Lower leg skin (tissue), 4 donors: ENCODE results near the gene TYMP. TPM values are rescaled to one million over a fixed set of nuclear protein-coding genes. Genes with fewer than 3 reads are reported as not detected.
A peak's percentile ranks its signal among the peaks of the same experiment; 100 is the strongest.

Experiments used
- DNase-seq, 2 donors: peaks; one replicate each; pipeline ENCODE4 v3.0.0-alpha.2; 2019; ENCODE audit warnings: low spot score in 2 of 2
- H3K4me3 ChIP-seq: fragments of 200-600 bp; sonication (generic); 2 replicates; pipeline ENCODE4 v1.5.1; 2017; ENCODE audit warnings: mild to moderate bottlenecking, low read depth; ENCODE audit not compliant: poor library complexity, severe bottlenecking
- POLR2A ChIP-seq, 2 donors: fragments of 450-650 bp; IDR thresholded peaks; one replicate each; pipeline ENCODE4 v1.6.1; 2016 to 2017; ENCODE audit warnings: antibody characterized with exemption in 2 of 2, mild to moderate bottlenecking in 1 of 2, moderate library complexity in 1 of 2
- WGBS, 2 donors: methylation state at CpG; one replicate each; pipeline ENCODE4 v1.1.5; 2018; 5-methylcytosine and 5-hydroxymethylcytosine counted together
- intact Hi-C: fragments of 100-400 bp; cut with DNase I; formaldehyde crosslinking; loops from one replicate; pipeline ENCODE4 v1.15.0; 2023; ENCODE audit warnings: low total_unique reads
- total RNA-seq, 4 donors: library from RNA; depleted of rRNA; stranded (reverse); fragments of >200 nt; gene quantifications; one replicate each; pipeline ENCODE4 v1.1.0, GENCODE V29; 2016
- TF ChIP-seq, protein P1 (sequence below), 3 donors: fragments of 450-650 bp; IDR thresholded peaks; one replicate each; pipeline ENCODE4 v1.5.1; 2016; ENCODE audit warnings: antibody characterized with exemption in 3 of 3, mild to moderate bottlenecking in 3 of 3, moderate library complexity in 2 of 3

Gene TYMP
- total RNA-seq, 4 donors from 2014 or later: 23.6 to 63.3 (median 33.5) TPM

DNA sequence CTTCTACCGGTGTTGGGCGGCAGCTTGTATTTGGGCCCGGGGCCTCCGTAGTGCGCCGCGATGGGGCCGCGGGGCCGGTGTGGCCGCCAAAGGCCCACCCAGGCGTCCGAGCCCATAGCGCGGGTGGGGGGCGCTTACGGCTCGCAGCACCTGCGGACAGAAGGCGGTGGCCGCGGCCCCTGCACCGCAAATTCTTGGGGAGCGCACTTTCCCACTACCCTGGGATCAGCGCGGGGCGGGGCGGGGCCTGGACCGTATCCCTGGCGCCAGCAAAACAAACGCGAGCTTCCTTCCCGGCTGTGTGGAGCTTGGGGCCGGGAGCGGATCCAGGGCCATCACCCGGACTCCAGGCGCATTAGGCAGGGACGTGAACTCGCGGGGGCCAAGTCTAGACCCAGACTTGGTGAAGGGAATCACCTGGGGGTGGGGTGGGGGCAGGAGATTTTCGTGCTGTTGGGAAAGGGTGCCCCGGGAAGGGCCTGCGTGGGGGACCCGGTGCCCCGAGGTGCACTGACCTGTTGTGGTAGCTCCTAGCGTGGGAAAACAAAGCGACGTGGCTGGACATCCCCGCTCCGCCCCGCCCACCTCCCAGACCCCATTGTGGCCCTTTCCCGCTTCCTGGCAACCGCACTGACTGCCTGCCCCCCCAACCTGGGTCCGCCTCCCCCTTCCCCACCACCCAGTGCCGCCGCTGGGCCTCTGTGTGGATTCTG is 2.3 kb upstream of the TYMP start:
- 6 to 13% methylated on average over 16 to 42 of the region's 56 CpGs for WGBS, 2 donors
- intact Hi-C loops: no loop called here
- H3K4me3 ChIP-seq: peak overlapping the region; percentile 61
- TF ChIP-seq POLR2A (IDR thresholded peaks at IDR 0.05): no peak
- TF ChIP-seq, protein P1, sequence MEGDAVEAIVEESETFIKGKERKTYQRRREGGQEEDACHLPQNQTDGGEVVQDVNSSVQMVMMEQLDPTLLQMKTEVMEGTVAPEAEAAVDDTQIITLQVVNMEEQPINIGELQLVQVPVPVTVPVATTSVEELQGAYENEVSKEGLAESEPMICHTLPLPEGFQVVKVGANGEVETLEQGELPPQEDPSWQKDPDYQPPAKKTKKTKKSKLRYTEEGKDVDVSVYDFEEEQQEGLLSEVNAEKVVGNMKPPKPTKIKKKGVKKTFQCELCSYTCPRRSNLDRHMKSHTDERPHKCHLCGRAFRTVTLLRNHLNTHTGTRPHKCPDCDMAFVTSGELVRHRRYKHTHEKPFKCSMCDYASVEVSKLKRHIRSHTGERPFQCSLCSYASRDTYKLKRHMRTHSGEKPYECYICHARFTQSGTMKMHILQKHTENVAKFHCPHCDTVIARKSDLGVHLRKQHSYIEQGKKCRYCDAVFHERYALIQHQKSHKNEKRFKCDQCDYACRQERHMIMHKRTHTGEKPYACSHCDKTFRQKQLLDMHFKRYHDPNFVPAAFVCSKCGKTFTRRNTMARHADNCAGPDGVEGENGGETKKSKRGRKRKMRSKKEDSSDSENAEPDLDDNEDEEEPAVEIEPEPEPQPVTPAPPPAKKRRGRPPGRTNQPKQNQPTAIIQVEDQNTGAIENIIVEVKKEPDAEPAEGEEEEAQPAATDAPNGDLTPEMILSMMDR (IDR thresholded peaks at IDR 0.05): no peak
- peak; percentile 76 to 97 for DNase-seq

DNA sequence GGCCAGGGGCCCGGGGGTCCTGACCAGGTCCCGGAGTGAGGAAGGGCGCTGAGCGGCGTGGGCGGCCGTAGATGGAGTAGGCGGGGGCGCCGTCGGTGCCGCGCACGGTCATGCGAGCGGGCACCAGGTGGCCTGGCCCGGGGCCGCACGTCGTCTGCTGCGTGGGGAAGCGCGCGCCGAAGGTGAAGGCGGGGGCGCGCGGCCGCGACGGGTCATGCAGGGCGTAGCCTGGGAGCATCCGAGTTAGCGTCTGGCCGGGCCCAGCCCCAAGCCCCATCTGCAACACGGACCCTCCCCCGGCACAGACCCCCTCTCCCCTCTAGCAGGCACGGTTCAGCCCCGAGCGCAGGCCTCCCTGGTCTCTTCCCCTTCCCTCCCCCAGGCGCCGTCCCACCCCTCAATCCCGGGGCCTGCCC is 1.7 kb upstream of the TYMP start:
- no peak for TF ChIP-seq POLR2A (IDR thresholded peaks at IDR 0.05)
- TF ChIP-seq, protein P1 (IDR thresholded peaks at IDR 0.05): no peak
- 0% methylated on average over 25 to 34 of the region's 44 CpGs for WGBS, 2 donors
- intact Hi-C loops: no loop called here
- H3K4me3 ChIP-seq: peak overlapping the region; percentile 61
- peak; percentile 56 to 94 for DNase-seq

DNA sequence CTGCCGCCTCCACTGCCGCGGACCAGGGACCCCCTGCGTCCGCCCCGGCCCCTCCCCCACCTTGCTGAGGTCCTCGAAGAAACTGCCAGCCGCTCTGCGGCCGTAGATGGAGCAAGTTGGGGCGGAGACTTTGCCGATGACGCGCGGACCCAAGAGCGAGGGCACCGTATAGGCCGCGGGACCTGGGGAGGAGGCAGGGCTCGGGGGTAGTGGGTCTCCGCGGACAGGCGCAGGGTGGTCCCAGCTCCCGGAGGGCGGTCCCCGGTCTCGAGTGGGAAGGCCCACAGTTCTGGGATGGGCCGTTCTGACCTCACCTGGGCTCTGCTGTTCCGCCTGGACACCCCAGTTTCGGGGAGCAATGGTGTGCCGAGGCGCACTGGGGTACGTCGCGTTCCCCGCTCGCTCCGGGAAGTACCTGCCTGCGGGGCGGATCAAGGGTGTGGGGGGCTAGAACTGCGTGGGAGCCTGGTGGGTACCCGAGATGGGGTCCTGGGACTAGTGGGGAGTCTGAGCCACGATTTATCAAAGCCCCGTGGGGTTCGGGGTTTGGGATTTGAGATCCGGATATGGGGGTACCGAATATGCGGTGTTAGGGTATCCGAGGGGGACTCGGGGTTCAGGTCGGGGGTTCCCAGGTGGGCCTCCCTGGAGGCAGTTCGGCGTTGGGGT is 1.2 kb upstream of the TYMP start:
- peak overlapping the region; percentile 61 for H3K4me3 ChIP-seq
- intact Hi-C loops: no loop called here
- peak in 1 of 2 donors; percentile 23 for TF ChIP-seq POLR2A (IDR thresholded peaks at IDR 0.05)
- TF ChIP-seq, protein P1 (IDR thresholded peaks at IDR 0.05): no peak
- peak; percentile 88 to 98 for DNase-seq
- 2 to 6% methylated on average over 33 to 41 of the region's 53 CpGs for WGBS, 2 donors

- 0% methylated on average over 7 to 19 of the region's 21 CpGs for WGBS, 2 donors
- TF ChIP-seq, protein P1 (IDR thresholded peaks at IDR 0.05): no peak
- no peak for TF ChIP-seq POLR2A (IDR thresholded peaks at IDR 0.05)
- no peak for DNase-seq
- intact Hi-C loops: no loop called here
- H3K4me3 ChIP-seq: peak overlapping the region; percentile 61
Observed at GRCh38 chr22:50530580-50530876, 716 bp upstream of the TYMP start.

DNA sequence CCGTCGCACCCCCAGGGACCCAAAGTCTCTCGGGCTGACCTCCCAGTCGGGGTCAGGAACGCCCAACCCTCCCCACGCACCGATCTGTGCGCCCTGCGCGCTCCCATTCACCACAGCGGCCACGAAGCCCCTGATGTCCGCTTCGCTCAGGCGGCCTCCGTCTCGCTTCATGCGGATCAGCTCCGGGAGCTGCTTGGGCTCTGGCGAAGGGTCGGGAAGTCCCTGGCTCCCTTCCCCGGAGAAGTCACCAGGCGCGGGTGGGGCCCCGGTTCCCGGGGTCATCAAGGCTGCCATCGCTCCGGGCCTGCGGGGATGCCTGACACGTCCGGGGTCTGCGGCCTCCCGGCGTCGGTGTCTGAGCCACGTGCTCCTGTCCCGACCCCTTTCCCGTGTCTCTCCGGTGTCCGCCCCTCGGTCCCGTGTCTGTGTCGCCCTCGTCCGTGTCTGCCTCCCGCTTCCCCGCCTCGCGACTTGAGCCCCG is 356 bp downstream of the TYMP start:
- WGBS, 2 donors: 12 to 22% methylated on average over 27 to 33 of the region's 50 CpGs
- intact Hi-C loops: no loop called here

More for the DNA sequence above, 356 bp downstream of the TYMP start:
- peak in 1 of 2 donors; percentile 95 for DNase-seq
- peak overlapping the region; percentile 61 for H3K4me3 ChIP-seq
- no peak for TF ChIP-seq POLR2A (IDR thresholded peaks at IDR 0.05)
- TF ChIP-seq, protein P1 (IDR thresholded peaks at IDR 0.05): no peak
